GM20431 (cell line): ENCODE data around the gene KRT10.
"Not testable (repeated sequence)": the region's sequence is repeated elsewhere in the genome, so short reads cannot be mapped to it uniquely, and the experiment has no call there.

Experiments used
- in situ Hi-C: fragments of 300-500 bp; cut with MseI, MboI; formaldehyde crosslinking; loops from one replicate; pipeline ENCODE4 v1.15.0; 2020; ENCODE audit warnings: low sequenced_read_pairs; ENCODE audit not compliant: unreplicated experiment

The KRT10 gene

GRCh38 chr17:40822132-40822812, at the start of gene KRT10:
TSS of gene KRT10 (minus strand) at chr17:40822614. CDS start at chr17:40822585, 29 bp downstream.
- in situ Hi-C loops, result no loop called here

DNA sequence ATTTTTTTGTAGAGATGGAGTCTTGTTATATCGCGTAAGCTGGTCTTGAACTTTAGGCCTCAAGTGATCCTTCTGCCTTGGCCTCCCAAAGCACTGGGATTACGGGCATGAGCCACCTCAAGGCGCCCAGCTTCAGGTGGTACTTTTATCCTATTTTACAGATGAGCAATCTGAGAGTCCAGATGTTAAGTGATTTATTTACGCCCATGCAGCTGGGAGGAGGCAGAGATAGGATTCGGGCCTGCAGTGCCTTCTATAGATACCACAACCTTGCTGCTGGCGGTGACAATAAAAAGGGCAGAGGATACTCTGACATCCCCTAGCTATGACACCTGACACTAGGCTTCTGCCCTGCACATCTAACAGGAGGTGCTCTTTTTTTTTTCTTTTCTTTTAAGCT, 48.9 kb upstream of the KRT10 start:
- in situ Hi-C loops, result no loop called here

GRCh38 chr17:40870136-40870535, 47.7 kb upstream of the KRT10 start:
- in situ Hi-C loops, result no loop called here

- in situ Hi-C loops, result no loop called here
Observed at GRCh38 chr17:40866838-40867237, 44.4 kb upstream of the KRT10 start, which contains the start of gene KRT12. TSS of gene KRT12 (minus strand) at chr17:40867223. CDS start at chr17:40867186, 37 bp downstream.

DNA sequence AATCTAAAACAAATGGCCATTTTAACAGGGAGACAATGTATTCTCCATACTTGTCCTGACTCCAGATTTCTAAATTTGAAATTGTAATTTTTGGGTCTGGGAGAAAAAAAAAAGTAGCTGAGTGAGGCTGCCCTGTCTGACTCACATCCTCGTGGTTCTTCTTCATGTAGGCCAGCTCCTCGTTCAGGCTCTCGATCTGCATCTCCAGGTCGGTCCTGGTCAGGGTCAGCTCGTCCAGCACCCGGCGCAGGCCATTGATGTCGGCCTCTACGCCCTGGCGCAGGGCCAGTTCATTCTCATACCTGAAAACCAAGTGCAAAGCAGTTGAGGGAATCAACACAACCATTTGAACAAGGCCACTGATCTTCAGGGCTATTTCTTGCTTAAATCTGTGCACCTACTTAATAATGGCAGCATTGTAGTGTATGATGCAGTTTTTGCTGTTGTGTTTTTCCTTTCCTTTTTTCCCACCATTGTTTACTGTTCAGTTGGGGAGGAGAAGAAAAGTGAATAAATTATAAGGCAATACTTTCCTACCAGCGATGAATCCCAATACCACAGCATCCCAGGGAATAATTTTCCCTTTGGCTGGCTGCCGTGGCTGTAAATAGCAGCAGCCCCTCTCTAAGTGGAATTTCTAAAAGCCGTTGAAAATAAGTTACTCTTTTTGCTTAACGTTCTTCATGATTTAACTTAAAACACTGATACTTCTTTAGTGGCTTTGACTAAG, 42.4 kb upstream of the KRT10 start:
- in situ Hi-C loops, result no loop called here

DNA sequence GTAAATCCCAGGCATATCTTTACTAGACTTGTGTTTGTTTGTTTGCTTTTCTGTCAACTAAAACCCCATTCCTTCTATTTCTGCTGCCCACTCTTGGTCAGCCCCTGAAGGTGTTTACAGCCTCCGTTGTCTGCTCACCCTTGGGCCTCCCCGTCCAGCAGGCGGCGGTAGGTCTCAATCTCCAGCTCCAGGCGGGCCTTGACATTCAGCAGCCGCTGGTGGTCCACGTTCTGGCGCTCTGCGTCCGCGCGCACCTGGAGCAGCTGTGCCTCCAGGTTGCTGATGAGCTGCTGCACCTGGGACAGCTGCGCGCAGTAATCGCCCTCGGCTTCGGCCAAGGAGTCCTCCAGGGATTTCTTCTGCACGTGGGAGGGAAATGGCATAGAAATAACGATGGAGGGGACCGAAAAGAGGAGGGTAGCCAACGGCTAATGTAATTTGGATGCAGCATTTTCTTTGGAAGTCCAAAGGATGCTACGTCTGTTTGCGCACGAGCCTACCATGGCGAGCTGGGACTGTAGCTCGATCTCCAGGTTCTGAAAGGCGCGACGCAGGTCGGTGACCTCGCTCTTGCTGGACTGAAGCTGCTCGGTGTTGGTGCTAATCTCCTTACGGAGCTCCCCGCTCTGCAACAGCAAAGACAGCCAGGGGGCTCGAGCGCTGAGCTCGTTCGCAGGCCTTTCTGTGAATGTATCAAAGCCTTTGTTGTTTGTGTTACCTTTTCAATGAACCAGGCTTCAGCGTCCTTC, 40.7 kb upstream of the KRT10 start:
- in situ Hi-C loops, result no loop called here

DNA sequence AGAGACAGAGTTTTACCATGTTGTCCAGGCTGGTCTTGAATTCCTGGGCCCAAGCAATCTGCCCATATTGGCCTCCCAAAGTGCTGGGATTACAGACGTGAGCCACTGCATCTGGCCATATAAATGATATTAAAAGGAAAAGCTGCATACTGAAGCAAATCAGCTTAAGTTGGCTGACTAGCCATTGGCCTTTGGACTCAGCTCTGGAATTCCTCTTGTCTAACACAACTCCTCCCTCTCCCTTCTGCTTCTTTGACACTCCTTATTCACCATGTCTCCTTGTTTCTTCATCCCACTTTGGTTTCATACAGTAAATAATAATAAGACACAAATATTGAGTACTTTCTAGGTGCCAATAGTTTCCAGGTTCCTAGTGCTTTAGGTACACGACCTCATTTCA, 37.1 kb upstream of the KRT10 start:
- in situ Hi-C loops, result no loop called here

DNA sequence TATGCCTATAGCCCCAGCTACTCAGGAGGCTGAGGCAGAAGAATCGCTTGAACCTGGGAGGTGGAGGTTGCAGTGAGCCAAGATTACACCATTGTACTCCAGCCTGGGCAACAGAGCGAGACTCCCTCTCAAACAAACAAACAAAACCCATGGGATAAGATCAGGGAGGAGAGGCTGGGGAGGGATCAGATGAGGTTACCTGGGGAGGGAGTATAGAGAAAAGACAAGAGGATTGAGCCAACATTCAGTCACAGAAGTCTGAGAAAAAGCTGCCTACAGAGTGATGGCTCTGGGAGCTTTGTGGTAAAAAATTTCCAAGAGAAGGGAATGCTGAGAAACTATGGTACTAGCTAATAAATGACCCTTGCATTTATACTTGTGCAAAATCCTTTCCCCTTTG, 36.3 kb upstream of the KRT10 start:
- in situ Hi-C loops, result not testable (repeated sequence)

GRCh38 chr17:40857535-40857934, 35.1 kb upstream of the KRT10 start:
- in situ Hi-C loops, result no loop called here

DNA sequence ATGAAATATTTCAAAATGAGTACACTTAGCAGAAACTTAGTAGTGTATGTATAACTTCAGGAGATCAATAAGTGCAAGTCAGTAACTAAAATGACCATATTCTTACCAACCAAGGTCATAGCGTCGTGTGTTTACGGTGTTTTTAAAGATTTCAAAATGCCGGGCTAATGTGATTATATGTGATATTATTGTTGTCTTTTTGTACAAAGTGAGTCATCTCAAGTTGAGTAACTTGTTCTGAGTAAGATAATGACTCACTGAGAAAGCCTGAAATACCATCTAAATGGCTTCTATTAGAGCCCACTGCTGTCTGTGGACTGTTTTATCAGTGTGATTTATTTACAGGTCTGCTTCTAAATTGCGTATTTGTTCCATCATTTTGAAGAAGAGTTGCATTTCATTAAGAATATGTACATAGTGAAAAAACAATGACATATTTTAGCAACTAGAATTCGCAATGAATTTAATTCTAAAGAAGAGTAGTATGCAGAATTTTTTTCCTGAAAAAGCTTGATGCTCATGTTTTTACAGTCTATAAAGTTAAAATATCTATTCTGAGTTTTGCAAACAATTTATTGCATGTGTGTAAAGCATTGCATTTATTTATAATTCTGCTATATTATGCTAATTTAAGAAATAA, 31.9 kb upstream of the KRT10 start:
- in situ Hi-C loops, result no loop called here

DNA sequence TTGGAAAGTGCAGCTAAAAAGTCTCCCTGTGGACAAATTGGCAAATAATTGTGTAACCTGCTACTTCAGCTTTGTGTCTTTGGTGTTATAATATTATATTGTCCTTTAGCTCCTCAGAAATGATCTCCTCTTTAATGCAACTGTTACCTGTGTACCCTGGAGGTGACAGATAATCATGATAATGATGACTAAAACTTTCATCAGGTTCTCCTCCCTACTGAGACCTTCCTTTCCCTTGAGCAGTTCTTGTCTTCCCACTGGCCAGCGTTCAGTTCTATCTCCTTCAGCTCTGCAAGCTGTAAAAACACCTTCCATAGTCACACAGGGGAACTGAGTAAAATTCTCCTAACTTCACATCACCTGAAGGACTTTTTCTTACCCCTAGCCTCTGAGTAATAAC, 29.9 kb upstream of the KRT10 start:
- in situ Hi-C loops, result no loop called here

- in situ Hi-C loops, result no loop called here
Observed at GRCh38 chr17:40850293-40850972, 28.0 kb upstream of the KRT10 start.

- in situ Hi-C loops, result no loop called here
Observed at GRCh38 chr17:40849723-40850122, 27.3 kb upstream of the KRT10 start.

DNA sequence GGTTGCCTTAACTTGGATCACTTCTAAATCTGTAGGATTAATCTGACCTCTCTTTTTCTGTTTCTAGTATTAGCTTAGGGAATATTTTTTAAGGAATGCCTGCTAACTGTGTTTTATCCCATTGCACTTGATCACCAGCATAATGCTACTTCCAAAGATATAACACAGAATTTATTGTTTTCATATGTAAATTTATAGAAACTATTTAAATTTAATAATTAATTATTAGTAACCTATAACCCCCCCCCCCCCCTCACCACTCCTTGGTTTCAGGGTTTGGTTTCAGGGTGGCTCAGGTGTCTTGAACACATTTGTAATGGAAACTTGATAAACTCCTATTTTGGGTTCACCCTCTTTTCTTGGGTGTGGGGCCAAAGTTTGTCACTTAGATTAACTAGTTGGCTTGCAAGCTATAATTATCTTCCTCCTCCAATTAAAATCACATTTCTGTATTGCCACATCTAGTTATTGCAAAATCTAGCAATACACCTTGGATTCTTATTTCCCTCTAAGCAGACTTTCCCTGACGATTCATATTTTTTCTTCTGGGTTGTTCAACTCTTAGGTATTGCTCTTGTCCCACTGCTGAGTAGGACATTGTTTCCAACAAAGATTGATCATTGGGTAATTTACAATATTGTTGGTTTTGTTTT, 26.3 kb upstream of the KRT10 start:
- in situ Hi-C loops, result no loop called here

DNA sequence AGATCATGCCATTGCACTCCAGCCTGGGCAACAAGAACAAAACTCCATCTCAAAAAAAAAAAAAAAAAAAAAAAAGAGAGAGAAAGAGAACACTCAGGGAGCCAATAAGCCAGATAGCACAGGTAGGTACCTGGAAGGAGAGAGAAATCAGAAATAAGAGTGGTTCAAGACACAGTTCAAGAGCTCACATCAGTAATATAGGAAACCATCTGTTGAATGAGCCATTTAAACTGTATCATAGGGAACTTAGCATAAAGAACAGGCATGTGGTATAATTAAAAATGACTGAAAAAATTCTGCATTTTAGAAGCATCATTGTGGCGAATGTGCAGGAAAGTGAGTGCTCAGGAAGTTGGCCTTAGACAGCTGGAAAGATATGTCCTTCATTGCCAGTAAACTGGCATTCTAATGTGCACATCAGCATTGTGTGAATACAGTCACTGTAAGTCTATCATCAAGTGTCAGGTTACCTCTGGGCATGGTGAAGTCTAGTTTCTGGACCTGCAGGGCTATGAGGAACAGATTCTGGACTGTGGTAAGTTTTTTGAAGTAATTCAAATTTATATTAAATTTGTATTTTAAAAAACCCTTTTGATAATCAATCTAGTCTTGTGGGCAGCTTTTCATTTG, 24.2 kb upstream of the KRT10 start:
- in situ Hi-C loops, result no loop called here

DNA sequence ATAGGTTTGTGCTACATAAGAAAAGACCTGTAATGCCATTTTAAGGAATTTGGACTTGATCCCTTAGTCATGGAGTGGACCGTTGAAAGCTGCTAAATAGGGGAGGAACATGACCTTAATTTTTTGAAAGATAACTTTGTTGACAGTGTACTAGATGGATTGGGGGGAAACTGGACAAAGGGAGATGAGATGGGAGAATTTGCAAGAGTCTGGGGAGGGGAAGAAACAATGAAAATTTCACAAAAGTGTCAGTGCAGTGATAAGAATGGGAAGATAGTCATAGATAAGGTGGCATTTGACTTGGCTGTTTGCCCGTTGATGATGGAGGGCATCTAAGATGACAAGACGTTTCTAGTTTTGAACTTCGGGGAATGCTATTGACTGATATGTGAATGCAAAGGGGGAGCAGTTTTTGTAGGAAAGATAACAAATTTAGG, 22.3 kb upstream of the KRT10 start:
- in situ Hi-C loops, result no loop called here

- in situ Hi-C loops, result no loop called here
Observed at GRCh38 chr17:40843242-40843641, 20.8 kb upstream of the KRT10 start.

DNA sequence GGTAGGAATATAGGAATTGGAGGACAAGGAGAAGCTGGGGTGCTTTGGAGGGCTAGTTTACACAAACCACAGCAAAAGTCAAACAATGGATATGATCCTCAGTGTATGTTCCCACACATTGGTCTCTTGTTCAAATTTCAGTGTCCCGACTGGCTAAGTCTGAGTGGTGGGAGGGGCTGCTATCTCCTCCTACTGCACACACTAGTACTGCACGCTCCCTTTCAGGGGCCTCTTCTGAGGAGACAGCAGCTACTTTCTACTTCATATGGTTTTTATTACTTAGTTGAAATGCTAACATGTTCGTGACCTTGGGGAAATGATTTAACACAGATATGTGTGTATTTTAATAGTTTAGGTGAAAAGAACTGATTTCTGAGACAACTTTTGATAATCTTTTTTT, 18.8 kb upstream of the KRT10 start:
- in situ Hi-C loops, result no loop called here

- in situ Hi-C loops, result no loop called here
Observed at GRCh38 chr17:40839194-40839593, 16.8 kb upstream of the KRT10 start.
